DND-41 (cell line): ENCODE results near the gene KPNA1.

Experiments used
- CTCF ChIP-seq: IDR thresholded peaks from 2 replicates; pipeline ENCODE4 v1.5.1; 2012; ENCODE audit warnings: borderline replicate concordance, low read length, moderate library complexity, mild to moderate bottlenecking; ENCODE audit not compliant: poor library complexity, severe bottlenecking; ENCODE audit errors: extremely low read depth
- EZH2 ChIP-seq: IDR thresholded peaks from 3 replicates; pipeline ENCODE4 v1.6.1; 2012; ENCODE audit warnings: borderline replicate concordance, low read depth, mild to moderate bottlenecking, moderate library complexity, low read length, inconsistent platforms; ENCODE audit not compliant: severe bottlenecking

GRCh38 chr3:122557356-122557755, 42.6 kb upstream of the KPNA1 start:
- TF ChIP-seq CTCF (no peak), EZH2 (no peak)
